ENCODE data around the gene KMT5B. TPM values are rescaled to one million over a fixed set of nuclear protein-coding genes. Genes with fewer than 3 reads are reported as not detected.

Gene KMT5B
- total and polyA plus RNA-seq, 2 of the 13 experiments (the other 11 are each of a cell fraction or from before 2014, with no cell fraction given) = 17.6 to 23.7 TPM

GRCh38 chr11:68214173-68215086 lies 1.3 kb upstream of the KMT5B start (continued):
- TF ChIP-seq ZNF710 (CRISPR knock-in tag; IDR thresholded peaks at IDR 0.05; ENCODE audit: borderline replicate concordance) (no peak), RXRA (CRISPR knock-in tag; IDR thresholded peaks at IDR 0.05) (0 out of 2 replicates have a peak, but pooled peaks have one; percentile 11), HCFC1 (IDR thresholded peaks at IDR 0.05; ENCODE audit: low read depth, low read length) (no peak), HES4 (CRISPR knock-in tag; IDR thresholded peaks at IDR 0.05; ENCODE audit: borderline replicate concordance) (no peak), FIP1L1 (IDR thresholded peaks at IDR 0.05; ENCODE audit: borderline replicate concordance, insufficient read depth, low read depth, low read length) (no peak), SSRP1 (CRISPR knock-in tag; IDR thresholded peaks at IDR 0.05) (0 out of 2 replicates have a peak, but pooled peaks have one; percentile 27), NFIC (IDR thresholded peaks at IDR 0.05; ENCODE audit: low read length) (no peak), SNAI1 (CRISPR knock-in tag; IDR thresholded peaks at IDR 0.05; ENCODE audit: borderline replicate concordance) (0 out of 2 replicates have a peak, but pooled peaks have one; percentile 21), ZNF430 (CRISPR knock-in tag; IDR thresholded peaks at IDR 0.05) (peak; percentile 11; the same call in 1 of the 2 replicates), KLF13 (CRISPR knock-in tag; IDR thresholded peaks at IDR 0.05) (no peak), GFI1 (CRISPR knock-in tag; IDR thresholded peaks at IDR 0.05; ENCODE audit: borderline replicate concordance) (no peak), ZBED4 (CRISPR knock-in tag; IDR thresholded peaks at IDR 0.05; ENCODE audit: borderline replicate concordance) (no peak)

All from HepG2 (cell line).